NOMO-1 treated with DMSO at 0.1 percent for 48 hours (cell line): ENCODE results near the gene TRMT6.

Experiments
- DNase-seq: peaks from one replicate; lab custom pipeline; 2025; ENCODE audit not compliant: unreplicated experiment; lab: John Stamatoyannopoulos, UW

Gene TRMT6

DNA sequence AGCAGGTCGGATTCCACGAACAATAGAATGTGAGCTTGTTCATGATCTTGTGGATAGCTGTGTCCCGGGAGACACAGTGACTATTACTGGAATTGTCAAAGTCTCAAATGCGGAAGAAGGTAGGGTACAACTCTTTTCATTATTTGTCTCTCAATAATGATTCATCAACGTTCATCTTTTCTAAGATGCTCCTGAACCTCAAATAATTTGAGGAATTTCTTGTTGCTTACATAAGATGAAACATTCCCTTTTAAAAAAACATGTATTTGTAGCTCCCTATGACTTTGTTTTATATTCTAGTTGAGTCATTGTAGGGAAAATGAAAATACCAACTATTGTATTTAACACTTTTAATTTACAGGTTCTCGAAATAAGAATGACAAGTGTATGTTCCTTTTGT, 17.1 kb upstream of the TRMT6 start:
- DNase-seq, result no peak

DNA sequence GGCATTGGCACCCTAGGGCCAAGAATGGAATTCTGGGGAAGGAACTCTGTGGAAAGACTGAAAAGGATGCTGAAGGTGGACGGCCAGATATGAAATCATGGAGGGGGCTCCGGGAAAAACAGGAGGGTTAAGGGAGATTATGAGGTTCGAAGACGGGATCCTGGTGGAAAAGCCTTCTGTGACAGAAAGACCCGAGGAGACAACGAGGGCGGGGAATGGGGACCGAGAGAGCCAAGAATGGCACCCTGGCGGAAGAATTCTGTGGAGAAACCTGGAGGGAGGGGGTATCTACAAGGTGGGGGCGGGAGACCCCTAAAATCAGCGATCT, 426 bp downstream of the TRMT6 start:
- no peak for DNase-seq

DNA sequence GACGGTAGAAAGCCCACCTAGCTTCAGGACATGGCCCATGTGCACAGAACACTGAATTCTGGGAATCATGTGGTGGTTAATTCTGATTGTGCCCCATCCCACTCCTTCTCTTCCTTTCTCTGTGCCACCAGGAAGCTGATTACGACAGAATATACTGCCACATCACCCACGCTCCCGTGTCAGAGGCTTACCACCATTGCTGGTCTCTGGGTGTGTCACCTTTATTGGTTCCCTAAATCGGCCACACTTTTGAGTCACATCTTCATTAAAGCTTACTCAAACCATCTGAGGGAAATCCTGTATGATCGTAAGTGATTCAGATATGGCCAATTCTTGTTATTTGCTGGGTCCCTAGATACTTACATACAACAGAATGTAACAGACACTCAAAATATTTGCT, 3.1 kb downstream of the TRMT6 start:
- DNase-seq, result peak; percentile 84

DNA sequence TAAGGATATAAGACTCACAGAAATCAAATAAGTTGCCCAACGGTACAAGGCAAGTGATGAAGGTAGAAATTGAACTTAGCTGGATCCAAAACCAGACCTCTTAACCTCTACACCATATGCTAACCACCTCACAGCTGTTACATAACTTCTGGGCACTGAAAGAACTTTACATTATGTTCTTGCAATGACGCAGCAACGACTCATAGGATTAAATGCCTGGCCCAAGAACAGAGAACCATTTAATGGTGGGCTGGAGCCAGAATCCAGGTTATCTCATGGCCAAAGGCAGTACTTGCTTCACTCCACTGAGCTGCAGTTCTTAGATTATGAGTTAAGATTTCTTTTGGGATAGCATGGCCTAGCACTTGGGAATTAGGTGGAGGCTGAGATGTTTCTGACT, 4.4 kb downstream of the TRMT6 start:
- peak; percentile 10 for DNase-seq

DNA sequence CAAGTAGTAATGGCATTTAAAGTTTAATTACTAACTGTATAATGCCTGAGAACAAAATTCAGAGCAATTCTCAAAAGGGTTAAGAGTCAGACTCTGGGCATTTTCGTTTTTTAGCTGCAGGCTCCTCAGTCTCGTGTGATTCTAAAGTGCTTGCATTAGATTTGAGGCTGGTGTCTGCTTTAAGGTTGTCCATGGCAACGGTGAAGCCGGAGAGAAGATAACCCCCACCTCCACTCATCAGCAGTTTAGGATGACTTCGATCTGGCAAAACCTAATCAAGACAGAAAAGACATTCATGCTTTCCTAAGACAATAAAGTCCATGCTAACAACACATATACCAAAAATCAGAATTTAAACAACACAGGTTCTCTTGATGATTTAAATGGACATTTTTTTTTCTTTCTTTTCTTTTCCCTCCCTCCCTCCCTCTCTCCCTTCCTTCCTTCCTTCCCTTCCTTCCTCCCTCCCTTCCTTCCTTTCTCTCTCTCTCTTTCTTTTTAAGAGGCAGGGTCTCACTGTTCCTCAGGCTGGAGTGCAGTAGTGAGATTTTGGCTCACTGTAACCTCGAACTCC, 11.8 kb downstream of the TRMT6 start:
- DNase-seq, result no peak

DNA sequence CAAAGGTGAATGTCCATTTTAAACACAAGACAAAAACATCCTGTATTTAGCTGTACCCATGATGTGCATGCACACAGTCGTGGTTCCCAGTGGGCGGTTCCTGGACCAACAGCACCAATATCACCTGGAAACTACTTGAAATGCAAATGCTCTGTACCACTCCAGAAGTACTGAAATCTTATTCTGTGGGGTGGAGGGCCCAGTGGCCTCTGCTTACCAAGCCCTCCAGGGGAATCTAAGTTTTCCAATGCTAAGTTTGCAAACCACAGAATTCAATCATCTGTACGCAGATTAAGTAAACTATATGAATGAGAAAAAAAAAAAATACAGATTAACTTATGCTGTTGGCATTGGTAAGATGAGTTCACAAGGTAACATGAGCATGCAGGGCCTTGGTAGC, 14.1 kb downstream of the TRMT6 start:
- DNase-seq, result no peak

DNA sequence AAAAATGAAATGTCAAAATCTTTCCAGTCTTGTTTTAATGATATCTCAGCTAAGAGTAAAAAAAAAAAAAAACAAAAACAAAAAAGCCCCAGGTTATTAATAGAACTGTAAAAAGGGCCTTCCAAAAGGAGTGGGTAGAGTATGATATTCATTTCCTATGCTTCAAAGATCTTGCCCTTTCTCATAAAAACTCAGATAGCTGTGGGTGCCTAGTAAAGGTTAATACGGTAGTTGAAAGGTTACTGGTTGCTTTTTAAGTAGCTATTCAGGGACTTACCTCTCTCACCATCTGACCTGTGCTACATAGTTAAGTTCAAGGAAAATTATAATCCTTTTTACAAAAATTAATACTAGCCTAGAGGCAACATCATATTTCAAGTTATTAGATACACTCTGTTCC, 14.9 kb downstream of the TRMT6 start:
- no peak for DNase-seq

DNA sequence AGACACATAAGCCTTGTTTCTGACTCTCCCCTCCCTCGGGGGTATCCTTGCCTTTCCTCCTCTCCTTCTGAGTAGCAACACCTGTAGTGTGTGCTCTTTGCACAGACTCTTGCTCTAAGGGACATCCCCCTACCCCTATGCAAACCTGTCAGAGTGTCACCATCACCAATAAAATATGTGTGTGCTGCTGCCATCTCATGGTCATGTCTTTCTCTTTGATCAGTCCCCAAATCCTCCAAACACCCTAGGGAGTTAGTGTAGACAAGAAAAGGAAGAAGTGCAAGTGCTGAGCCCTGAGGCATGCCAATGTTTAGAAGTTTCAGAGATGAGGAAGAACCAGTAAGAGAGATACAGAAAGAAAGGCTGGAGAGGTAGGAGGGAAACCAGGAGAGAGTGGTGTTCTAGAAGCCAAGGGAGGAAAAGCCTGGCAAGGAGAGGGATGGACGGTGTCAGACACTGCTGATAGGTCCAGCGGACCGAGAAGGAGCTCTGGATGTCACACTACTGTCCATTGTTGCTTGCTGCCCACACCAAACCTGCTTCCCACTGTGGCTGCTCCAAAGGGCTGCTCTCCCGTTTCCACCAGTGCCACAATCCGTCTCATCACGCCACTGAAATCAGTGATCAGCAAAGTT, 16.4 kb downstream of the TRMT6 start:
- DNase-seq, result peak; percentile 47

DNA sequence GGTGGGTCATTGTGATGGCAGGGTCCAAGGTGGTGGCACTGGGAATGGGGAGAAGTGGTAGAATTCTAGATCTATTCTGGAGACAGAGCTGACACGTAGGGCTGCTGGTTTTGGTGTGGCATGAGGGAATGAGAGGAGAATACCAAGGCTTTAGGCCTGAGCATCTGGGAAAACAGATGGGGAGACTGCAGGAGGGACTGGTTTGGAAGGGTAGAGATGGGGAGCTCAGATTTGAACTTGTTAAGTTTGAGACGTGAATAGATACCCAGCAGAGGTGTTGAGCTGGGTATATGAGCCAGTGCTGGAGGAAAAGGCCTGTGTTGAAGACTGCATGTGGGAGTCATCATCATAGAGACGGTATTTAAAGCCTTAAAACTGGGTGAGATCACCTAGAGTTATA, 17.5 kb downstream of the TRMT6 start:
- no peak for DNase-seq

DNA sequence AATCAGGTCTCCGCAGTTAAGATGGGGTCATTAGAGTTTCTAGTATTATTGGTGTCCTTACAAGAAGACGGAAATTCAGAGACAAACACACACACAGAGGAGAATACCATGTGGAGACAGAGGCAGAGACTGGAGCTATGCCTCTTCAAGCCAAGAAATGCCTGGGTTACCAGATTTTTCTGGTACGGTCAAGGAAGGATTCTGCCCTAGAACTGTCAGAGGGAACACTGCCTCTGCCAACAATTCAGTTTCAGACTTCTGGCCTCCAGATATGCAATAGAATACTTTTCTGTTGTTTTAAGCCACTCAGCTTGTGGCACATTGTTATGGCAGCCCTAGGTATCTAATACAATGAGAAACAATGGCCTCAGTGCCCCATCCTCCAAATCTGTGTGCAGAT, 18.9 kb downstream of the TRMT6 start:
- DNase-seq, result no peak

DNA sequence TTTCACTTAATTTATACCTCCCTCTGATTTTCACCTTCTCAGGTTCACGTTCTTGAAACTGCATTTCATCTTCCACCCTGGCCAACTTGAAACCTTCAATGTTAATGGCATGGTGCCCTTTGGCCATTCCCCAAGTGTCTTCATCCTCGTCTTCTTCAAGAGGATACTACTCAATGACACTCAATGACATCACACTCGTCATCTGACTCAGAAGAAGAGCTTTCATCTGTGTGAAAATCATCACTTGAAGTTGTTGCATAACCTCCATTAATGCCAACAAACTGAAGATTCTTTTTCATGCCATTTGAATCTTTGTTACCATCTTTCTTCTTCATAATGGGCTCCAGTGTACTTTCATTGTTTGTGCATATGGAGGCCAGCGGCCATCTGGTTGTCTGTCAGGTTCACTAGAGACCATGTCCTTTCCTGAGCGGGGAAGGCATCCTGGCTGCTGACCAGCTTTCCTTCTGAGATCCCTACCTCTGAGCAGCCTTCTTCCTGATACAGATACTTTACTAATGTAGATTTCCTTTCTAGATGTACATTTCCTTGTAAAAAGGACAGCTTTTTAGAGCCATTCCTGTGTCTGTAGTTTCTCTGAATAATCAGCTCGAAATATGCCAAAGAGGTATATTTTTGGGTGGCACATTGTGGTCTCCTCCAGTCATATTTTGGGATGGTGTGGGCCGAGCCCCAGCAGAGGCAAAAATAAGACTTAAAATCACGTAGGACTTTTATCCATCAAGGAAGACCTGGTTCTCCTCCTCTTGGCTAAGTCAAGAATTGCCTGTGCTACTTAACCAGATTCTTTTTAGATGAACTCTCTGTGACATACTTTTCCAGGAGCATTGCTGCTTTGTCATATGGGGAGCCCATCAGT, 21.3 kb downstream of the TRMT6 start:
- no peak for DNase-seq

DNA sequence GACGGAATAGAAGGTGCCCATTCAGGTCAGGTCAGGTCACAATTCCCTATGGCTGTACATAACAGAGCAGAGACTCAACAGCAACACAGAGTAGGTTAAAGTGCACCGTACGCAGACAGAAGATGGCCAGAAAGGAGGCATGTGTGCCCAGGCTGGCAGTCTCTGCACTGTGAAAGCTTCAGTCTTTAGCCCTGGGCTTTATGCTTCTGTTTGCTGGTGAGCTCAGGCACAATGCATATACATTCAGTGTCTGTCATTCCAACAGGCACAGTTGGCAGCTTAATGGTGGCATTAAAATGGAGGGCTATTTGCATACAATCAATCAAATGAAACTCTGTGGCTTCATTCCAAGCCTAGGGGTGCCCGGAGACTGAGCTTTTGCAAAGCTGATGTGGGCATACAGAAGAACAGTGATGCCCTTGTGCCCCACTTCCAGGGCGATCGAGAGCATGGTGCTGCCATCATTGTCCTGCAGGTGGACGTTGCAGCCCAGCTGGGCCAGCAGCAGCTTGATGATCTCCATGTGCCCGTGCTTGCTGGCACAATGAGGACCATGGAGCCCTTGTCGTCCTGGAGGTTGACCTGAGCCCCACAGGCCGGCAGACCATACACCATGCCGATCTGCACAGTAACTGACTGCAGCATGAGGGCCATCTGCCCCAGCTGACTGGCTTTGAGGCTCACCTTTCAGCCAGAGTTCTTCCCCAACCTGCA, 22.4 kb downstream of the TRMT6 start:
- DNase-seq, result no peak

DNA sequence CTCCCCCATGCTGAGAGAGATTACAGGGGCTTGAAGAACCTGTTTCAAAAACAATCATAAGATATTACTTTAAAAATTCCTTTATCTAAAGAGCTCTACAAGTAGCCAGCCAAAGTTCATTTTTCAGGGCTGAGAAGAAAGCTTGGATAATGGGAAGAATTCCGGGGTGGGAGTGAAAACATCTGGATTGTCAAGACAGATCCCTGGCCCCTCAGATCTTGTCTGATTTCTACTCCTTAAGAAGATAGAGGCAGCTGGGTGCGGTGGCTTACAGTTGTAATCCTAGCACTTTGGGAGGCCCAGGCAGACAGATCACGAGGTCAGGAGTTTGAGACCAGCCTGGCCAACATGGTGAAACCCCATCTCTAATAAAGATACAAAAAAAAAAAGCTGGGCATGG, 24.8 kb downstream of the TRMT6 start:
- DNase-seq, result no peak

DNA sequence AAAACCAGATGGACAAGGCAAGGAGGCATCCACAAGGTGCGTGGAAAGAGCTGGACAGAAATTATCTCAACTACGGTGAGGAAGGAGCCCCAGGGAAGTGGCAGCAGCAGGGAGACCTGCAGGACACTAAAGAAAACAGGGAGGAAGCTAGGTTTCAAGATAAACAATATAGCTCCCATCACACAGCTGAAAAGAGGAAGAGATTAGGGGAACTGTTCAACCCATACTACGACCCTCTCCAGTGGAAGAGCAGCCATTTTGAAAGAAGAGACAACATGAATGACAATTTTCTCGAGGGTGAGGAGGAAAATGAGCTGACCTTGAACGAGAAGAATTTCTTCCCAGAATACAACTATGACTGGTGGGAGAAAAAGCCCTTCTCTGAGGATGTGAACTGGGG, 26.8 kb downstream of the TRMT6 start:
- DNase-seq, result peak; percentile 50

DNA sequence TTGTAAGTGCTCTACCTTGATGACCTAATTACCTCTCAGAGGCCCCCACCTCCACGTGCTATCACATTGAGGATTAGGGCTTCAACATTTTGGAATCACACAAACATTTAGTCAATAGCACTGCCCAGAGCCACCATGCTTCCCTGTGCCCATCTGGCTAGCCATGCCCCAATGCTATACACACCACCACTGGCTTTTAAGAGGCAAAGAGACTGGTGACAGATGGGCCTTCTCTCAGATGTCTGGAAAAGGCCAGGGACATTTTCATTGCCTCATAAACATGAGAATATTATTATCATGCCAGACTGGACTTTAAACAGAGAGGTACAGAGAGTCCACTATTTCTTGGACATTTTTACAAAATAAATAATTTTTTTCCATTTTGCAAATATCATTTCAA, 29.8 kb downstream of the TRMT6 start:
- no peak for DNase-seq

DNA sequence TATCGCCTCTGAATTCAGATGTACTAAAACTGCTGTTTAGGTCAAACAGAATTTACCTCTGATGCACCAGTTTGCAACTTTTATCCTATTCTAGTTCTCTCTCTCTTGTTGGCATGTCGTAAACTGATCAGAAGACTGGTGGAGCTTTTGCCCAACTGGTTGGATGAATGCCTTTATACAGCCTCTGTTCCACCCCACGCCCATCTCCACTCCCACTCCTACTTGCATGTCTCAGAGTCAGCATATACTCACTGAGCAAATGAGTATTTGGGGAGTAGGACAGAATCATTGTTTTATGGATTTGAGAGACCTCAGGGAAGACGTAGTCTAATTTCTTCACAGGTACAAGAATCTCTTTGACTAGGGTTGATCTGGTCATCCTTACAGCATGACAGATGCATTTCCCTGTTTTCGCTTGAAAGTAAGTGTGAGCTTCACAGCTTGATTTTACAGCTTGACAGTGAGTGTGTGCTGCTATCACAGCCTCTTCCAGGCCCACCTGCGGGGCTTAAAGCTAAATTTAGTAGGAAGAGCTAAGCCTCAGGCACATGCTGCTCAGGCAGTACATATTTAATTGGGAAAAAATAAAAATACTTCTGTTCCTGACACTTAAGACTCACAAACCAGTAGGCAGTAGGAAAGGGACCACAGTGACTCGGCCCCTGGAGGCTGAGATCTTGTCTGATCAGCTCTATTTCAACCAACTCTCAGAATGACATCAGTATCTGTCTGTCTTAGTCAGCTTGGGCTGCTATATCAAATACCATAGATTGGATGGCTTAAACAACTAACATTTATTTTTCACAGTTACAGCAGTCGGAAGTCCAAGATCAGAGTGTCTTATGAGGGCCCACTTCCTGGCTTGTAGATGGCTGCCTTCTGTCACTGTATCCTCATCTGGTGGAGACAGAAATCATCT, 30.4 kb downstream of the TRMT6 start:
- DNase-seq, result no peak

DNA sequence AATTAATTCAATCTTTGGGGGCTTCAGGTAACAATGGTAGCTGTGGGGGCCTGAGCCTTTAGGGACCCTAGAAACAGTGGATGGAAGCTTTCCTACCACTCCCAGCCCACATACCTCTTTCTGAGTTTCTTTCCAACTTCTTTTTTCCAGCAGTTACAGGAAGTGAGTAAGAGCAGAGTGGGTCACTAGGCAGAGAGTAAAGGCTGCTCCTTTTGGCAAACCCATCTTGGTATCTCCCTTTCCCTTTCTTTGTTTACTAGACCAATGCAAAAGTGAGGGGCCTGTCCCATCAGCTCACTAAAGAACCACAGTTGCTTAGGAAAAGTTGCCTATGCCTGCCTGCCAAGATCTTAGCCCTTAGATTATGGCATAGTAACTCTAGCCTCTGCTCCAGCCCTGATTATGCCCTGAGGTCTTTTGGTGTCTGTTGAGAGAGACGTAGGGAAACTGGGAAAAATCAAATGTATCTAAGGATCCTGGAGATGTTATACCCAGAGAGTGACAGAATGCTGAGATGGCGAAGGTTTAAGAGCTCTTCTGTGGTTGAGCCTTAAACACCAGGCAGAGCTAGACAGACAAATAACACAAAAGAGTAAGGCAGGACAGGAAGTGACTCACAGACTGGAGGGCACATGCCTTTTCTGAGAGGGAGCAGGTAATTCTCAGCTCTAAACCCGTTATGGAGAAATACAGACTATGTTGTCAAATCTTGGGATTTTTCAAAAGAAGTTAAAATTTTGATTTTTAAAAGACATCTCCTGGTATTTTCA, 31.3 kb downstream of the TRMT6 start:
- peak; percentile 34 for DNase-seq

DNA sequence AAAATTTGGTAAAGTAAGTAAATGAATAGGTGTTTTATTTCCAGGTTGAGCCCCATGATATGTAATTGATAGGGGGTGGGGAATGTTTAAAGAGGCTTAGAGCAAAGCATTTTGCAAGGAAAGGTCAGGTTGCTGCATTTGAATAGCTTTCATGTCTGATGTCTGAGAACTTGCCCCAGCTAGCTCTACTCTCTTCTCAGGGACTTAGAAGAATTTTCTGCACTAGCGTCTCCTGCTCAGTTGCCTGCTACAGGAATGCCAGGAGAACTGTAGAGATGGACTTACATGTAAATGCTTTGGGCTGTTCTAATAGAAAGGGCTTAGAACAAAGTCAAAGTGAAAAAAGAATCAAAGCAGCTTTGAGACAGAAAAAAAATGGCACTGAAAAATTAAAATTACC, 35.5 kb downstream of the TRMT6 start:
- no peak for DNase-seq

DNA sequence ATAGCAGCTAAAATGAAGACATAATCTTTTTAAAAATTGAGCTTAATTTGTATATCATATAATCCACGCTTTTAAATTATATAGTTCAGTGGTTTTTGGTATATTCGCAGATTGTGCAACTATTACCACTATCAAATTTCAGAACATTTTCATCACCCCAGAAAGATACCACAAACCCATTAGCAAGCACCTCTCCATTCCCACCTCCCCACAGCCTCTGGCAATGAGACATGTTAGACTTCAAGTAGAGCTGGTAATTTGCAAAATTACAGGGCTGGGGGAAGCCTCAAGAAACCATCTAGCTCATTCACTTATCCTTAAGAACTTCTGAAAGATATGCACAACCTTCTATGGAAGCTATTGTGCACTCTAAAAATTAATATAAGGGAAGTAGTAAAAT, 37.2 kb downstream of the TRMT6 start:
- DNase-seq, result no peak

DNA sequence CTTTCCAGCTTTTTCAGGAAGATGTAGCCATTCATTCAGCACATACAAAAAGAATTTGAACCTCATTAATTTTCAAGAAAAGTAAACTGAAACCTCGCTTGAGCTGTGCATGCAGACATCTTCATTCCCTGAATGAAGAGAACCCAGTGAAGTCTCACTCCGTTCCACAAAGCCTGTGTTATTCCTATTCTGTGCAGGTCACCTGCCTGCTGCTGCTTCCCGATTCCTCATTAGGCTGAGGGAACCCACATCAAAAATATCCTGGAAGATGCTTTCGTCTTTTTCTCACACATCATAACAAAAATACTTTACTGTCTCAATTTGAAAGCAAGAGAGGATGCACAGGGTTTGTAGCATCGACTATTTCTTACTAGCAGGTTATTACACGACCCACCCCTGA, 40.1 kb downstream of the TRMT6 start:
- DNase-seq, result no peak
